Measurements from ENCODE around the gene HLCS. TPM values are rescaled to one million over a fixed set of nuclear protein-coding genes. Genes with fewer than 3 reads are reported as not detected.
A peak's percentile ranks its signal among the peaks of the same experiment; 100 is the strongest.
"Not testable (repeated sequence)": the region's sequence is repeated elsewhere in the genome, so short reads cannot be mapped to it uniquely, and the experiment has no call there.

Gene HLCS
- 16.4 TPM for total RNA-seq

DNA sequence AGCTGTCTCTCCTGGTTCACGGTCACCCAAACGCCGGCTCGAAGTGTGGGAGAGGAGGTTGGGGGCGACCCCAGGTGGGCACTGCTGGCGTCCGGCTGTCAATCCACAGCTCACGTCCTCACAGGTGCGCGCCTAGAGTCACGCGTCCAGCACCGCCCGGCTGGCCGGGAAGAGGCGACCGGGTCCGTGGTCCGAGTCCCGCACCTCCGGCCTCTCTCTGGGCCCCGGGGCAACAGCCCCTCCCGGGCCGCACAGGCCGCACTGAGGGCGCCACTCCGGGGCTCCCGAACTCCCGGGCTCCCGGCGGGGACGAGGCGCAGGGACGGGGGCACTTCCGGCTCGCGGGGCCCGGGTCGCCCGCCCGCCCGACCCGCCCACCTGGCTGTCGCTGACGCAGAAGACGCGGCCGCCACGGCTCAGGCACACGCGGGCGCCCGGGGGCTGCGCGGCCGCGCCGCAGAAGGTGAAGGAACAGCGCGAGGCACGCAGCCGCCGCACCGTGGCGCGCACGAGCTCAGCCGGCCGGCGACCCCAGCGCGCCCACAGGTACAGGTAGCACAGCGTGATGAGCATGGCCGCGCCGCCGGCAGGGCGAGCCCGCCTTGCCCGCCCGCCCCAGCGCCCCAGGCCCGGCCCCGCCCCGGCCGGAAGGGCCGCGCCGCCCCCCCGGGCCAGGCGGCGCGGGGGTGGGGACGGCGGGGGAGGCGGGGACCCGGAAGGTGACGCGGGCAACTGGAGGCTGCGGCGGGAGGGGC lies at the start of gene HLCS:
TSS of gene HLCS (minus strand) at position 604 of the 755 bp plus-strand sequence. CDS start at position 573, 31 bp downstream.
- peak; percentile 89 for ATAC-seq
- peak; percentile 75 for DNase-seq (ENCODE audit: low spot score)

DNA sequence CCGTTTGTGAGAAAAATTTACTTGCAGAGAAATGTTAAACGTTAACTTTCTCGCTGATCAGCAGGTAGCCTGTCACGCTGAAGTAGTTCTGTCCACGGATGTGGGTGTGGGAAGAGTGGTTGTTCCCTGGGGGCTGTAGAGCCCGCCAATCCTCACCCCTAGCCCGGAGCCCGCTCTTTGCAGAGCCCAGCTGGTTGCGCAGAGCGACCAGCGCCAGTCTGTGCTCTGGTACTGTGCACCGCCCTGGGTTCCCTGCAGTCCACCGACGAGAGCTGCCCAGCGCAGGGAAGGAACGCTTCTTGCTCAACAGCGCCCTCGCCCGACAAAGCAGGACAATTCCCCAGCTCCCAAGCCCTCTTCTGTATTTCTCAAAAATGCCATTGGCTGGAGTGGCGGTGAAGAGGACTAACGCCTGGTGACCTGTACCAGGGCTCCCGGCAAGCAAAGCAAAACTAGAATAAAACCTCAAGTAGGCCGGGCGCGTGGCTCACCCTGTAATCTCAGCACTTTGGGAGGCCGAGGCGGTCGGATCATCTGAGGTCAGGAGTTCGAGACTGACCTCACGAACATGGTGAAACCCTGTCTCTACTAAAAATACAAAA lies 43.4 kb upstream of the HLCS start:
- DNase-seq (ENCODE audit: low spot score), result peak; percentile 90
- peak; percentile 99 for ATAC-seq

DNA sequence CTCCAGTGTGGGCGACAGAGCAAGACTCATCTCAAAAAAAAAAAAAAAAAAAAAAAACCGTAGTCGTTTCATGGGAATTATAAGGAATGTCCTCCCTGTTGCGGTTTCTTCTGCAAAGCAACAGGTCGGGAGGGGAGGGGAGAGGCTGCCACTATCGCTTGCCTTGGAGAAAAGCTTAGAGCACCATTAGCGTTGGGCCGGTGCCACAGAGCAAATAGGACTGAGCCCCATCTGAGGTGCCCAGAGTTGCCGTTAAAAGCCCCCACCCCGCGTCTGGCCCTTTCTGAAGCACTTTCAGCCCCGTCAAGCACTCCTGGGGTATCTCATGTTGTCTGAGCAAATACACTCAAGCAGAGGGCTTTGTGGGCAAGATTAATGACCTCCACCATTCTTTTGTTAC lies 42.3 kb upstream of the HLCS start:
- ATAC-seq (no peak), DNase-seq (ENCODE audit: low spot score) (no peak)

DNA sequence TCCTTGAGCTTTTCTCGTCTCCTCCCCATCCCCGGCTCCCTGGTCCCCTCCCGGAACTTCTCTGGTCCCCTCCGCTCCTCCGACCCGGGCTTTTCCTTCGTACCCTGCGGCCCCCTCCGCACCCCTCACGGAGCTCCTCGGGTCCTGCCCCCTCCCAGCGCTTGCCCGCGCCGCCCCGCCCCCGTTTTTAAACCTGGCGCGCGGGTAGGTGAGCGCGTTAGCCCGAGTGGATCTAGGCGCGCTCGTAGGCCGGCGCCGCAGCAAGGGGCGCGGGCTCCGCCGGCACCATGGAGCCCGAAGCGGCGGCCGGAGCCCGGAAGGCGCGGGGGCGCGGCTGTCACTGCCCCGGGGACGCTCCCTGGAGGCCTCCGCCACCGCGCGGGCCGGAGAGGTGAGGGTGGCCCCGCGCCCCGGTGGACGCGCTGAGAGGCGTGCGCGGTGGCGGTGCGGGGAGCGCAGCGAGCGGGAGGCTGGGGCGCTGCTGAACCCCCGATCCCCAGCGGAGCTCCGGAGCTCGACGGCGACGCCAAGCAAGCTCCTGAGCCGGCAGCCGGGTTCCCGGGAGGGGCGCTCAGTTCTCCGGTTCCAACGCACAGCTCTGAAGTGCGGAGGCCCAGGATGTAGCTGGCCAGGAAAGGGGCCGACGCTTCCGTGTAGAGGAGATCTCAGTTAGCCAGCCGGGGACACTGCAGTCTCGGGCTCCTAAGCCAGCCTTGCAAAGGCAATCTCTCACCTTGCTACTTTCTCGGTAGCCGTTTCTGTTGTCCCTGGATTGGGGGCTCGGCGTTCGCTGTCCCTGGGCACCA lies 40.2 kb upstream of the HLCS start, which contains the start of gene RIPPLY3:
TSS of gene RIPPLY3 (plus strand) at position 217 of the 806 bp plus-strand sequence. CDS start at position 288, 71 bp downstream.
- ATAC-seq (peak; percentile 6), DNase-seq (ENCODE audit: low spot score) (peak; percentile 44)

DNA sequence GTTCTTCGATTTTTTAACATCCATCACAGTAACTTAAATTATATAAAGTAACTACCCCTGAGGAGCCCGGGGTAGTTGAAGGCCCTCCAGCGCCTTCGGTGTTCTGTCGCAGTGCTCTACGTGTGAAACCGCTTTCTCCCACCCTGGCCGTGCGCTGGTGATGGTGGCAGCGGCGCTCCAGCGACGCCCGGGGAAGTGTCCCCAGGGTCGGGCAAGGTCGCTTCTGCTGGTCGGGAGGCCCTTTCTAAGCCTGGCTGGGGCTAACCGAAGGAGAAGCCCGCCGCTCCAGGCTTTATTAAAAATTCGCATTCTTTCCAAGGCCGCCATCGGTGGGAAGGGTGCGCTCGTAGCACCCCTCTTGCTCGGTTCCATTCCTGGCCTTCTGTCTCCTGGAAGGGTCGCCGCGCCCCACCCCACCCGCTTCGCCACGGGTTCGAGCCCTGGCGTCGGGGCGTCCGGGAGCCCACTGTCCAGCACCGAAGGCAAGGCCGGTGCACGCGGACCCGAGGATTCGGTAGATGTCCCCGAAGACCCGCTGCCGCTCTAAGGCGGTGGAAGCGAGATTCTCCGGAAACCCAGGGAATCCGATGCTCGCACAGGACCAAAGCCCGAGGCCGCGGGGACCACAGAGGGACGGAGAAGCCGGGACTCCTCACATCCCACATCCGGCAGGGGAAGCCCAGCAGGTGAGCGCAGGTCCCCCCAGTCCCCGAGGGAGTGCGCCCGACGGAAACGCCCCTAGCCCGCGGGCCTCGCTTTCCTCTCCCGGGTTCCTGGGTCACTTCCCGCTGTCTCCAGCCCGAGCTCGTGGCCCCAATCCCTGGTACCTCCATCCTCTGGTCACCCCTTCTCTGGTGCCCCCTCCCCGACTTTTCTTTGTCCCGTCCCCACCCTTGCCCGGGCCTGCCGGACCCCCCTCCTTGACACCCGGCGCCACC lies 39.3 kb upstream of the HLCS start:
- DNase-seq (ENCODE audit: low spot score), result no peak
- ATAC-seq, result no peak

DNA sequence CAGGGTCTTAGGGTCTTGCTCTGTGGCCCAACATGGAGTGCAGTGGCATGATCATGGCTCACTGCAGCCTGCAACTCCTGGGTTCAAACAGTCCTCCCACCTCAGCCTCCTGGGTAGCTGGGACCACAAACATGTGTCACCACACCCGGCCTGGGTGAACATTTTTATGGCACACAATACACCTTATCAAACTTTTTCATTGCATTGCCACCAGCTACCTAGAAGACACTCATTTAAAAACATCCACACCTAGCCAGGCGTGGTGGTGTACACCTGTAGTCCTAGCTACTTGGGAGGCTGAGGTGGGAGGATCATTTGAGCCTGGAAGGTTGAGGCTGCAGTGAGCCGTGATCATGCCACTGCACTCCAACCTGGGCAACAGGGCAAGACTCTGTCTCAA lies 37.4 kb upstream of the HLCS start:
- DNase-seq (ENCODE audit: low spot score), result peak; percentile 38
- not testable (repeated sequence) for ATAC-seq

DNA sequence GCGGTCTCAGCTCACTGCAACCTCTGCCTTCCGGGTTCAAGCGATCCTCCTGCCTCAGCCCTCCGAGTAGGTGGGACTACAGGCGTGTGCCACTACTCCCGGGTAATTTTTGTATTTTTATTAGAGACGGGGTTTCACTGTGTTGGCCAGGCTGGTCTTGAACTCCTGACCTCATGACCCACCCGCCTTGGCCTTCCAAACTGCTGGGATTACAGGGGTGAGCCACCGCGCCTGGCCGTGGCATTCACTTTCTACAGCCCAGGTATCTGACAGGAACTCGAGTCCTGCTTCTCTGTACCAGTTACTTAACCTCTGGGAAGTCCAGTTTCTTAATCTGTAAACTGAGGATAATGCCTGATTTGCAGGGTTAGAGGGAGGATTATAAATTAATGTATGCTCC lies 36.4 kb upstream of the HLCS start:
- peak; percentile 11 for DNase-seq (ENCODE audit: low spot score)
- ATAC-seq, result not testable (repeated sequence)

DNA sequence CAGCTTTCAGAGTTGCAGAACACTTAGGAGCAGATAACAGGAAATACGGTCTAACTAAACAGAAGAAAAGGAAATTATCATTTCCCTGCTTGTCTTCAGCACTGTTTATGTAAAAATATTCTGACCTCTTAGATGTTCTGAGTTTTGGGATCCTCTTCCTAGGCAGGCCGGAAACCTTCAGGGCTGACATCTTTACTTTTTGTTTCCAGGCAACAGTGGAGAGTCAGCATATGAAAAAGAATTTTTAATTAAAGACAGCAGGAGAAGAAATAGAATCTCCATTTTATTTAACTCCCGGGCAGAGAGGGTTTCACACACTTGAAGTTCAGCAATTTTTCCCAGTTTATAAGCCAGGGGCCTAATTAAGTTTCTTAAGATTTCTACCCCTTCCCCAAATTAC lies 35.0 kb upstream of the HLCS start:
- peak; percentile 40 for ATAC-seq
- no peak for DNase-seq (ENCODE audit: low spot score)

DNA sequence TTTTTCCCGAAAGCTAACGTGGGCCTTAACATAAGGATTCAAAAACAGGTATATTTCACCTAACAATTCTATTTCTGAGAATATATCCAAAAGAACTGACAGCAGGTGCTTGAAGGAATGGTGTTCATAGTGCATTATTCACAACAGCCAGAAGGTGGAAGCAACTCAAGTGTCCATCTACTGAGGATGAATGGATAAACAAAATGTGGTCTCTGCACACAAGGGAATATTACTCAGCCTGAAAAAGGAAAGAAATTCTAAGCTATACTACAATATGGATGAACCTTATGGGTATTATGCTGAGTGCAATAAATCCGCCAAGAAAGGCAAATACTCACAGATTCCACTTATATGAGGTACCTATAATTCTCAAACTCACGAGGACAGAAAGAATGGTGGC lies 33.9 kb upstream of the HLCS start:
- ATAC-seq, result no peak
- DNase-seq (ENCODE audit: low spot score), result no peak

DNA sequence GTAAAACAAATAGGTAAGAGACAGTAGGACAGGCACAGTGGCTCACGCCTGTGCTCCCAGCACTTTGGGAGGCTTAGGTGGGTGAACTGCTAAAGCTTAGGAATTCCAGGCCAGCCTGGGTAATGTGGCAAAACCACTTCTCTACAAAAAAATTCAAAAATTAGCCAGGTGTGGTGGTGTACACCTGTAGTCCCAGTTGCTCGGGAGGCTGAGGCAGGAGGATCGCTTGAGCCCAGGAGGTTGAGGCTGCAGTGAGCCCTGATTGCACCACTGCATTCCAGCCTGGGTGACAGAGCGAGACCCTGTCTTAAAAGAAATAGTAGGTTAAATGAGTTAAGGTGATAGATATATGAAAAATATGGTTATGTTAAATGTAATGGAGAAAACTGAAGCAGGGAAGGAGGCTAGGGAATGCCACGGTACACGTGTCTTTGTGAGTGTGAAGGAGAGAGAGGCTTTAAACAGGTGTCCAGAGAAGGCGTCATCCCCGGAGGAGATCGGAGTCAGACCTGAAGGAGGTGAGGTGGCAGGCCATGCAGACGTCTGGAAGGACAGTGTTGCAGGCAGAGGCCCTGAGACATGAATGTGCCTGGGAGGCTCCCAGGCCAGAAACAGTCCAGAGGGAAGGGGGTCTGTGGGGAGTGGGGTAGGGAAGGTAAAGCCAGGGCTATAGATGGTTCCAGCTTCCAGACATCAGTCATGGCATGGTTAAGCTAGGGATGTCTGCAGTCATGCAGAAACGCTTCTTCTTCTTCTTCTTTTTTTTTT lies 32.8 kb upstream of the HLCS start:
- ATAC-seq, result no peak
- DNase-seq (ENCODE audit: low spot score), result no peak

DNA sequence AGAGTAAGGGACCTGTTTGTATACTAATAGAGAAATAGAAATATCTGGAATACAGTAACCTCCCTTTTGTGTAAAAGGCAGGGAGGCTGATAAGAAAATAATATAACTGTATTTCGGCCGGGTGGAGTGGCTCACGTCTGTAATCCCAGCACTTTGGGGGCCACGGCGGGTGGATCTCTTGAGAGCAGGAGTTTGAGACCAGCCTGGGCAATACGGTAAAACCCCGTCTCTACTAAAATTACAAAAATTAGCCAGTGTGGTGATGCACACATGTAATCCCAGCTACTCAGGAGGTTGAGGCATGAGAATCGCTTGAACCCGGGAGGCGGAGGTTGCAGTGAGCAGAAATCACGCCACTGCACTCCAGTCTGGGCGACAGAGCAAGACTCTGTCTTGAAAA lies 28.8 kb upstream of the HLCS start:
- ATAC-seq; DNase-seq (ENCODE audit: low spot score): not testable (repeated sequence)

DNA sequence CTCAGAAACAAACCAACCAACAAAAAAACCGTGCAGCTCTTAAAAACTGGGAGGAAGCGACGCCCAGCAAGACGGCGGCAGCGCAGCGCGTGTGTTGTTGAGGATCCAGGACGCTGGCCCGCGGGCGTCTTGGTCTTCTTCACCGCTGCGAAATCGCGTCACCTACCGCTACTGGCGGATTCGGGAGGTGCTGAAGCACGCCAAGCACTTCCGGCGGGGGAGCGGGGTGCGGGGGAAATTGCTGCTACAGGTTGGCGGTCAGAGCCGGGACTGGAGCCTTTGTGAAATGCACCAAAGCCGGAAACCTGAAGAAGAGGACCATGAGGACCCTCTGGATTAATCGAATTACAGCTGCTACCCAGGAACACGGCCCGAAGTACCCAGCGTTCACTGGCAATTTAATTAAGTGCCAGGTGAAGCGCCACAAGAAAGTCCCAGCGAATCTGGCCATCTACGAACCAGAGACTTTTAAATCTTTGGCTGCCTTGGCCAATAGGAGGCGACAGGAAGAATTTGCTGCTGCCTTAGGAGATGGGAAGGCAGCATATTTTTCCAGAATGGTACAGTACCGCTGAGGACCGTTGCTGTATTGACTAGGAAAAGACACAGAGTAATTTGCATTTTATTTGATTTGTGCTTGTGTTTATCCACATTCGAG lies 28.2 kb upstream of the HLCS start:
- DNase-seq (ENCODE audit: low spot score), result no peak
- no peak for ATAC-seq

DNA sequence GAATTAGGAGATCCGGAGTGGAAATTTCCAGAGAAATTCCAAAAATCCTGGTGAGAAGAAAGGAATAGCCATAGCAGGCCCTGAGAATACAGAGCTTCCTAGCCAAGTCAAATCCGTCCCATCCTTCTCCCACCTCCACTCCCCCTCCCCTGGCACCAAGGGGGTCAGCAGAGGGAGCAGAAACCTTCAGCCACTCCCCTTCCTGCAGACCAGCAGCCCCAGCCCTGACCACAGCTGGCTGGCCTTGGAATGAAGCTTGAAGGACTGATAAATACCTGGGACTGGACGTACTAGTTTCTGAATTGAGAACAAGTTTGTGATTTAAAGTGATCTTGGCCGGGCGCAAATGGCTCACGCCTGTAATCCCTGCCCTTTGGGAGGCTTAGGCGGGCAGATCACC lies 26.2 kb upstream of the HLCS start:
- DNase-seq (ENCODE audit: low spot score) (no peak), ATAC-seq (no peak)

DNA sequence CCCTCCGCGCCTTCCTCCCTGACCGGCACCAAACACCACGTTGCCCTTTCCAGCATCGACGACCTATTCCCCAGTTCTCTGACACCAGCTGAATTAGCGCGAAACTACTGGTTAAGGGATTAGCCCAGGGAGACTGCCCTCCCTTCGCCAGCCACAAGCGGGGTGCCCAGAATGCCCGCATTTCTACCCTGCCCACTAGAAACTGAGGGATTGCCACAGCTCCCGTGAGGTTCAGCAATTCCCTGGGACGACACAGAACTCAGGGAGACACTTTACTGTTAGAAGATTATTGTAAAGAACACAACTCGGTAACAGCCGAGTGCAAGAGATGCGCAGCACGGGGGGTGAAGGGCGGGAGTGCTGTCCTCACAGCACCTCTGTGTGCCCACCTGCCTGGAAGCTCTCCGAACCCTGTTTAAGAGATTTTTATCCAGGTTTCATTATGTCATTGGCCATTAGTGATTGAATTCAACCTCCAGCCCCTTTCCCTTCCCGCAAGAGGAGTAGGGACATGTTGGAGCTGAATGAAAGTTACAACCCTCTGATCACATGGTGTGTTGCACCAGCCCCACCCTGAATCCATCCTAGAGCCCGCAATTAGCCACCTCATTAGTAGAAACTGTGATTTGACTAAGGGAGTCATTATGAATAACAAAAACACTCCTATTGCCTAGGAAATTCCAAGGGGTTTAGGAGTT lies 24.2 kb upstream of the HLCS start:
- DNase-seq (ENCODE audit: low spot score), result no peak
- no peak for ATAC-seq

DNA sequence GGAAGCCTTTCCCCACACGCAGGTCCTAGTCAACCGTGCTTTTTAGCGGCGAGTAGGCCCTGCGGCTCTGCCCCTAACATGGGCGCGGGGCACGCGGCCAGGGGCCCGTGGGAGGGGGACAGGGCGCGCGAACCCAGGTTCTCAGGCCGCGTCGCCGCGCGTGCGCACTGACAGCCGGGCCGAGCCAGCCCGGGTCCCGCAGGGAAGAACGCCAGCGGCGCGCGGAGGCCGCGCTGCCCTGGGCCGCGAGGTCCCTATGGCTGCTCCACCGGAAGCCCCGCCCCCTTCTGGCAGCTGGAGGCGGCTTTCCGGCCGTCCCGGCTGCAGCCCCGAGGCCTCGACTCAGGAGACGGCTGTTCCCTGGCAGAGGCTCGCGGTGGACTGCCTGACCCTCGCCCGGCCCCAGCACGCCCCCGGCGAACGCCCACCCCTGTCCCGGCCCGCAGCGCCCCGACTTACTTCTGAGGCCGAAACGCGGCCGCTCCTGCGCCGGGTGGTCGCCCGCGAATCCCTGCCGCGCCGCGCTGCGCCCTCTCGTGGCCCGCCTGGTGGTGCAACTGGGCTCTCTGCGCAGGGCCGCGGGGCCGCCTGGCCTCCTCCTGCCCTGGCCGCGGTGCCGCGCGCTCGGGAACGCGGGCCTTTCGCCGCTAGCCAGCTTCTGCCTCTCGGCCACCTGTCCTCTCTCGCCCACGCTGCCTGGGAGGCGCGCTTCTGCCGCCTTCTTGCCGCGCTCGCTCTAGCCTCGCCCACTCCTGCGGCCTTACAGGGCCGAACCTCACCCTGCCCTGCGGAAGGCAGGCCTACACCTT lies 23.4 kb upstream of the HLCS start:
- ATAC-seq, result peak; percentile 94
- peak; percentile 97 for DNase-seq (ENCODE audit: low spot score)

DNA sequence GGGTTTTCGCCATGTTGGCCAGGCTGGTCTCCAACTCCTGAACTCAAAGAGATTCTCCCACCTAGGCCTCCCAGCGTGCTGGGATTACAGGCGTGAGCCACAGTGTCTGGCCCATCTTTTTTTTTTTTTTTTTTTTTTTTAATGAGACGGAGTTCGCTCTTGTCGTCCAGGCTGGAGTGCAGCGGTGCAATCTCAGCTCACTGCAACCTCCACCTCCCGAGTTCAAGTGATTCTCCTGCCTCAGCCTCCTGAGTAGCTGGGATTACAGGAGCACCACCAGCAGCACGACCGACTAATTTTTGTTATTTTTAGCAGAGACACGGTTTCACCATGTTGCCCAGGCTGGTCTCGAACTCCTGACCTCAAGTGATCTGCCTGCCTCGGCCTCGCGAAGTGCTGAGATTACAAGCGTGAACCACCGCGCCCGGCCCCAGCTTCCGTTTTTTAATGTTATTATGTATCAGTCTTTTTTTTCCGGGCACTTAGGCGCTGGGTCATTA lies 22.8 kb upstream of the HLCS start:
- ATAC-seq; DNase-seq (ENCODE audit: low spot score): not testable (repeated sequence)

DNA sequence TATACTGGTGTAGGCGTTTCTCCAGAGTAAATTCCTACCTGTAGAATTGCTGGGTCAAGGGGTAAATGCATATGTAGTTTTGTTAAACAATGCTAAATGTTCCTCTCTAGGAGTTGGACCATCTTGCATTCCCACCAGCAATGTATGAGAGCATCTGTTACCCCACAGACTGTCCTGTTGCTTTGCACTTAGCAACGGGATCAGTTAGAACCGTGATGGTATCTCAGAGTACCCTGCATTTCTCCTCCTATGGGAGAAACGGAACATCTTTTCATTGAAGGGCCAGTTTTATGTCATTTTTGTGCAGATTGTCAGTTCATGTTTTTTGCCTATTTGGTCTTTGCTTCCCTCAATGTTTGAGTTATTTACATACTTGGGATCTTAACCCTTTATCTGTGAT lies 22.1 kb upstream of the HLCS start:
- DNase-seq (ENCODE audit: low spot score), result no peak
- ATAC-seq, result no peak

DNA sequence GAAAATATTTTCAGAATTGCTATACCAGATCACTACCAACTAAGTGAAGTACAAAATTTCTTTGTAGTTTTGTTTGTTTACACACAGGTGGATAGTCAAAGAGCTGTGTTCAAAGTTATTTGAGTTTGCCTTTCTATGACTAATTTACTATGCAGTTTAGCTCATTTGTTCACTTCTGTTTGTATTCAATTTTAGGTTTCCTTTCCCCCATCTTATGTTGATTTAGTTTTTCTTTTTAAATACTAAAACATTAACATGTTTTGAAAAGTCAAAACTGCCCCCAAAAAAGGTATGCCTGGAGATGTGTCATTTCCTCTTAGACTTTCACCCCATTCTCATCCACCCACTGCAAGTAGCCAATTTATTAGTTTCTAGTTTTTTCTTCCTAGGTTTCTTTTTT lies 21.4 kb upstream of the HLCS start:
- no peak for ATAC-seq
- no peak for DNase-seq (ENCODE audit: low spot score)
